Measurements from ENCODE around the gene TTI1. TPM values are rescaled to one million over a fixed set of nuclear protein-coding genes. Genes with fewer than 3 reads are reported as not detected.

The TTI1 gene
- total and polyA plus RNA-seq, 2 donors (not counting 1 experiment from before 2014, with no cell fraction given) = 13.9 to 33.9 TPM

DNA sequence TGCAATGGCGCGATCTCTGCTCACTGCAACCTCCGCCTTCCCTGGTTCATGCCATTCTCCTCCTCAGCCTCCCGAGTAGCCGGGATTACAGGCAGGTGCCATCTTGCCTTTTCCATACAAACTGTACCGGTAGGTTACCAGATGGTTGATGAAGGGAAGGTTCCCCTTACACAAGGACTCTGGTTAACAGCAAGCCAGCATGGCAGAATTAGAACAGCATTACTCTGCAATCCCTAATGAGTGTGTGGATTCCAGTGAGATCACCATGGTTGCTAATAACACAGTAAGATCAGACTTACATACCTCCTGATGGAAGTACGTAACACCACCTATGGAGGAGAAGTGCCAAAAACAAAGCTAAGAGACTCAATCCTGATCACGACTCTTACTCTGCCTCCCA, 51.7 kb downstream of the TTI1 start:
- Mint-ChIP-seq H3K27ac (no peak overlapping the region), H3K9me3 (ENCODE audit: insufficient read depth) (no peaks in the 10 kb centered on the region), H3K27me3 (no peaks in the 10 kb centered on the region), H3K4me3 (no peak overlapping the region), H3K4me1 (peaks cover 11% of the 10 kb centered on the region)
- H2AFZ ChIP-seq (ENCODE audit: insufficient read depth, low read depth, low read length, poor library complexity, severe bottlenecking) = no peak overlapping the region
- ChIA-PET CTCF (no interaction called here), POLR2A (no interaction called here)
- no peaks in the 10 kb centered on the region for H3K9me3 ChIP-seq (ENCODE audit: control extremely low read depth in 1 of 3, control insufficient read depth in 2 of 3, insufficient read depth in 1 of 3, low read length in 2 of 3)
- intact Hi-C loops (cut with micrococcal nuclease) = no loop called here
- peaks cover 0 to 4% of the 10 kb centered on the region in 2 donors for H3K4me1 ChIP-seq (ENCODE audit: control insufficient read depth in 2 of 2, insufficient read depth in 2 of 2, low read length in 2 of 2)
- TF ChIP-seq EZH2 (IDR thresholded peaks at IDR 0.05; ENCODE audit: borderline replicate concordance, insufficient read depth, low read depth, low read length, poor library complexity, severe bottlenecking) = no peak
- TF ChIP-seq, protein P1, sequence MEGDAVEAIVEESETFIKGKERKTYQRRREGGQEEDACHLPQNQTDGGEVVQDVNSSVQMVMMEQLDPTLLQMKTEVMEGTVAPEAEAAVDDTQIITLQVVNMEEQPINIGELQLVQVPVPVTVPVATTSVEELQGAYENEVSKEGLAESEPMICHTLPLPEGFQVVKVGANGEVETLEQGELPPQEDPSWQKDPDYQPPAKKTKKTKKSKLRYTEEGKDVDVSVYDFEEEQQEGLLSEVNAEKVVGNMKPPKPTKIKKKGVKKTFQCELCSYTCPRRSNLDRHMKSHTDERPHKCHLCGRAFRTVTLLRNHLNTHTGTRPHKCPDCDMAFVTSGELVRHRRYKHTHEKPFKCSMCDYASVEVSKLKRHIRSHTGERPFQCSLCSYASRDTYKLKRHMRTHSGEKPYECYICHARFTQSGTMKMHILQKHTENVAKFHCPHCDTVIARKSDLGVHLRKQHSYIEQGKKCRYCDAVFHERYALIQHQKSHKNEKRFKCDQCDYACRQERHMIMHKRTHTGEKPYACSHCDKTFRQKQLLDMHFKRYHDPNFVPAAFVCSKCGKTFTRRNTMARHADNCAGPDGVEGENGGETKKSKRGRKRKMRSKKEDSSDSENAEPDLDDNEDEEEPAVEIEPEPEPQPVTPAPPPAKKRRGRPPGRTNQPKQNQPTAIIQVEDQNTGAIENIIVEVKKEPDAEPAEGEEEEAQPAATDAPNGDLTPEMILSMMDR (IDR thresholded peaks at IDR 0.05) = no peak
- no peak overlapping the region for H3K27ac ChIP-seq (ENCODE audit: low read length in 2 of 2)
- no peaks in the 10 kb centered on the region for H3K27me3 ChIP-seq (replicated peaks in 1 of 4; ENCODE audit: control extremely low read depth in 1 of 4, control insufficient read depth in 3 of 4, insufficient read depth in 4 of 4, low read length in 3 of 4)
- DNase-seq (no peak), ATAC-seq (ENCODE audit: low read depth) (no peak)
- H3K4me2 ChIP-seq (replicated peaks; ENCODE audit: low read depth, low read length, poor library complexity, severe bottlenecking) = no peak overlapping the region
- H3K9ac ChIP-seq (ENCODE audit: low read length) = no peak overlapping the region
- peaks cover 2 to 22% of the 10 kb centered on the region in 2 experiments for H3K36me3 ChIP-seq (replicated peaks in 1 of 2; ENCODE audit: control extremely low read depth in 1 of 2, control insufficient read depth in 1 of 2, extremely low read depth in 1 of 2, insufficient read depth in 2 of 2, low read length in 1 of 2)
- H4K20me1 ChIP-seq (ENCODE audit: control insufficient read depth, insufficient read depth, low read length, poor library complexity, severe bottlenecking) = no peaks in the 10 kb centered on the region
- H3K79me2 ChIP-seq (ENCODE audit: control insufficient read depth, insufficient read depth, low read length) = no peaks in the 10 kb centered on the region
- WGBS (ENCODE audit: insufficient coverage) = 100% methylated on average over 3 of the region's 8 CpGs
- no peak overlapping the region for H3K4me3 ChIP-seq (ENCODE audit: control extremely low read depth in 1 of 5, extremely low read depth in 1 of 5, insufficient read depth in 1 of 5, low read depth in 2 of 5, low read length in 4 of 5)

DNA sequence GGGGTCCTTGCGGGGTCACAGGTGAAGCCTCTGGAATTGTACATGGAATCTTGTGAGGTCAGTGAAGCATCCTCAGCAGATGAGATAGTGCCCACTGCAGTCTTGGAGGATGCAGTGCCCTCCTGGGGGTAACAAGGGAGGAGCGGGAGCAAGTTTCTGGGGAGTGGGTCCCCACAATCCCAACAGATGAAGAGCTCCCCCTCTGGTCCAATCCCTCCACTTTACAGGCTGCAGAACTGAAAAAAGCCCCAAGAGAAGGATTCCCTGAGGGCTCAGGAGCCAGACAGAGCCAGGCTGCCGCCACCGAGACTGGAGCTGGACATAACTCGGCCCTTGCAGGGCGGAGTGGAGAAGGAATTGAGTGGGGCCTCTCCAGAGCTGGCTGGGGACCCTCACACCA, 52.4 kb downstream of the TTI1 start:
- Histone ChIP-seq H3K36me3 (replicated peaks in 1 of 2; ENCODE audit: control extremely low read depth in 1 of 2, control insufficient read depth in 1 of 2, extremely low read depth in 1 of 2, insufficient read depth in 2 of 2, low read length in 1 of 2) (peaks cover 2 to 18% of the 10 kb centered on the region in 2 experiments), H3K4me3 (ENCODE audit: control extremely low read depth in 1 of 5, extremely low read depth in 1 of 5, insufficient read depth in 1 of 5, low read depth in 2 of 5, low read length in 4 of 5) (no peak overlapping the region), H3K27ac (ENCODE audit: low read length in 2 of 2) (no peak overlapping the region), H3K79me2 (ENCODE audit: control insufficient read depth, insufficient read depth, low read length) (no peaks in the 10 kb centered on the region), H3K4me1 (ENCODE audit: control insufficient read depth in 2 of 2, insufficient read depth in 2 of 2, low read length in 2 of 2) (peaks cover 0 to 4% of the 10 kb centered on the region in 2 donors), H3K27me3 (replicated peaks in 1 of 4; ENCODE audit: control extremely low read depth in 1 of 4, control insufficient read depth in 3 of 4, insufficient read depth in 4 of 4, low read length in 3 of 4) (no peaks in the 10 kb centered on the region), H3K4me2 (replicated peaks; ENCODE audit: low read depth, low read length, poor library complexity, severe bottlenecking) (no peak overlapping the region), H4K20me1 (ENCODE audit: control insufficient read depth, insufficient read depth, low read length, poor library complexity, severe bottlenecking) (no peaks in the 10 kb centered on the region), H2AFZ (ENCODE audit: insufficient read depth, low read depth, low read length, poor library complexity, severe bottlenecking) (no peak overlapping the region), H3K9ac (ENCODE audit: low read length) (no peak overlapping the region), H3K9me3 (ENCODE audit: control extremely low read depth in 1 of 3, control insufficient read depth in 2 of 3, insufficient read depth in 1 of 3, low read length in 2 of 3) (no peaks in the 10 kb centered on the region)
- Mint-ChIP-seq H3K4me3 (no peak overlapping the region), H3K27me3 (no peaks in the 10 kb centered on the region), H3K27ac (no peak overlapping the region), H3K4me1 (peaks cover 14% of the 10 kb centered on the region), H3K9me3 (ENCODE audit: insufficient read depth) (no peaks in the 10 kb centered on the region)
- ChIA-PET CTCF (no interaction called here), POLR2A (no interaction called here)
- WGBS (ENCODE audit: insufficient coverage) = 93% methylated on average over 2 of the region's 6 CpGs
- intact Hi-C loops (cut with micrococcal nuclease) = no loop called here
- TF ChIP-seq EZH2 (IDR thresholded peaks at IDR 0.05; ENCODE audit: borderline replicate concordance, insufficient read depth, low read depth, low read length, poor library complexity, severe bottlenecking) = no peak
- TF ChIP-seq, protein P1 (IDR thresholded peaks at IDR 0.05) = no peak
- ATAC-seq (ENCODE audit: low read depth) (no peak), DNase-seq (no peak)

Data from B cell (primary cell).